Measurements from ENCODE around the gene EFCAB11. TPM values are rescaled to one million over a fixed set of nuclear protein-coding genes. Genes with fewer than 3 reads are reported as not detected.

EFCAB11 gene
- total RNA-seq, 1 experiment from 2014 or later: 18.1 TPM

- H3K4me3 ChIP-seq (replicated peaks in 1 of 2; ENCODE audit: low read depth in 1 of 2, low read length in 2 of 2): no peak overlapping the region
- no peaks in the 10 kb centered on the region for H3K27me3 ChIP-seq (ENCODE audit: insufficient read depth, low read length)
- H2AFZ ChIP-seq (ENCODE audit: low read depth, low read length, poor library complexity, severe bottlenecking): no peak overlapping the region
- ChIA-PET POLR2A (no interaction called here), CTCF (no interaction called here), RAD21 (ENCODE audit: low non-redundant PET in 1 of 2, low total read pairs in 2 of 2, uncharacterized antibody in 2 of 2, unreplicated experiment in 2 of 2) (no interaction called here)
- H3K79me2 ChIP-seq (ENCODE audit: insufficient read depth, low read length): no peaks in the 10 kb centered on the region
- no peaks in the 10 kb centered on the region for H4K20me1 ChIP-seq (ENCODE audit: insufficient read depth)
- H3K9ac ChIP-seq (ENCODE audit: low read length): no peak overlapping the region
- no peaks in the 10 kb centered on the region for H3K9me3 ChIP-seq (ENCODE audit: control insufficient read depth in 1 of 2, insufficient read depth in 1 of 2, low read depth in 1 of 2, low read length in 2 of 2)
- no peaks in the 10 kb centered on the region for H3K4me1 ChIP-seq (ENCODE audit: control insufficient read depth in 1 of 2, insufficient read depth in 2 of 2, low read length in 2 of 2)
- H3K27ac ChIP-seq (ENCODE audit: low read depth, low read length): no peak overlapping the region
- no peaks in the 10 kb centered on the region for H3K36me3 ChIP-seq (ENCODE audit: control insufficient read depth in 1 of 2, insufficient read depth in 2 of 2, low read length in 2 of 2)
- no peaks in the 10 kb centered on the region for H3K9me2 ChIP-seq (ENCODE audit: insufficient read depth)
- no peak for DNase-seq (ENCODE audit: low read depth, low spot score)
- H3K4me2 ChIP-seq (ENCODE audit: low read length): no peak overlapping the region
- no peak for ATAC-seq
- intact Hi-C loops (cut with micrococcal nuclease): loop anchor here (10.0 kb wide), 2 partner anchors 431 to 521 kb away; no protein-coding TSS in a partner anchor
- TF ChIP-seq, protein P1, sequence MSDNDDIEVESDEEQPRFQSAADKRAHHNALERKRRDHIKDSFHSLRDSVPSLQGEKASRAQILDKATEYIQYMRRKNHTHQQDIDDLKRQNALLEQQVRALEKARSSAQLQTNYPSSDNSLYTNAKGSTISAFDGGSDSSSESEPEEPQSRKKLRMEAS (IDR thresholded peaks at IDR 0.05): no peak
- TF ChIP-seq ZFX (IDR thresholded peaks at IDR 0.05) (no peak), EZH2 (IDR thresholded peaks at IDR 0.05) (no peak), ELF1 (IDR thresholded peaks at IDR 0.05; ENCODE audit: borderline replicate concordance, low read depth) (no peak)
- TF ChIP-seq, protein P2, sequence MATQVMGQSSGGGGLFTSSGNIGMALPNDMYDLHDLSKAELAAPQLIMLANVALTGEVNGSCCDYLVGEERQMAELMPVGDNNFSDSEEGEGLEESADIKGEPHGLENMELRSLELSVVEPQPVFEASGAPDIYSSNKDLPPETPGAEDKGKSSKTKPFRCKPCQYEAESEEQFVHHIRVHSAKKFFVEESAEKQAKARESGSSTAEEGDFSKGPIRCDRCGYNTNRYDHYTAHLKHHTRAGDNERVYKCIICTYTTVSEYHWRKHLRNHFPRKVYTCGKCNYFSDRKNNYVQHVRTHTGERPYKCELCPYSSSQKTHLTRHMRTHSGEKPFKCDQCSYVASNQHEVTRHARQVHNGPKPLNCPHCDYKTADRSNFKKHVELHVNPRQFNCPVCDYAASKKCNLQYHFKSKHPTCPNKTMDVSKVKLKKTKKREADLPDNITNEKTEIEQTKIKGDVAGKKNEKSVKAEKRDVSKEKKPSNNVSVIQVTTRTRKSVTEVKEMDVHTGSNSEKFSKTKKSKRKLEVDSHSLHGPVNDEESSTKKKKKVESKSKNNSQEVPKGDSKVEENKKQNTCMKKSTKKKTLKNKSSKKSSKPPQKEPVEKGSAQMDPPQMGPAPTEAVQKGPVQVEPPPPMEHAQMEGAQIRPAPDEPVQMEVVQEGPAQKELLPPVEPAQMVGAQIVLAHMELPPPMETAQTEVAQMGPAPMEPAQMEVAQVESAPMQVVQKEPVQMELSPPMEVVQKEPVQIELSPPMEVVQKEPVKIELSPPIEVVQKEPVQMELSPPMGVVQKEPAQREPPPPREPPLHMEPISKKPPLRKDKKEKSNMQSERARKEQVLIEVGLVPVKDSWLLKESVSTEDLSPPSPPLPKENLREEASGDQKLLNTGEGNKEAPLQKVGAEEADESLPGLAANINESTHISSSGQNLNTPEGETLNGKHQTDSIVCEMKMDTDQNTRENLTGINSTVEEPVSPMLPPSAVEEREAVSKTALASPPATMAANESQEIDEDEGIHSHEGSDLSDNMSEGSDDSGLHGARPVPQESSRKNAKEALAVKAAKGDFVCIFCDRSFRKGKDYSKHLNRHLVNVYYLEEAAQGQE (IDR thresholded peaks at IDR 0.05; ENCODE audit: low read depth): no peak
- BruUV-seq (replicated peaks): no TSS peak
Observed at GRCh38 chr14:89765346-89765745, 189.2 kb downstream of the EFCAB11 start.

DNA sequence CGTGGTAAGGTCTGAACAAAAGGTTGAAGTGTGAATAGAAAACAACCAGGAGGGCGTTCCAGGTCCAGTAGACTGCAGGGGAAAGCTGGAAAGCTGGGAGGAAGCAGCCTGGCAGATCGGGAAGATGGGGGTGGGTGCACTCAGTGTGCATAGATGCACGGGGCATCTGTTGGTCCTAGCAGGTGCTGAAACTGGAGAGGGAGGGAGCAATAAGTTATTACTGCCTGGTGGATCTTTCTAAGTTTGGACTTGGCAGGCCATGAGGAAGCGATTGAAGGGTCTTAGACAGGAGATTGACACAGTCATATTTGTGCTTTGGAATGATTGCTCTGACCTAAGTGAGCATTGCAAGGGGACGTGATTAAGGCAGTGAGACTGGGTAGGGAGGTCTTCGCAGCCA, 194.4 kb downstream of the EFCAB11 start:
- Histone ChIP-seq H3K9me2 (ENCODE audit: insufficient read depth) (no peaks in the 10 kb centered on the region), H3K9ac (ENCODE audit: low read length) (no peak overlapping the region), H3K4me2 (ENCODE audit: low read length) (no peak overlapping the region), H2AFZ (ENCODE audit: low read depth, low read length, poor library complexity, severe bottlenecking) (no peak overlapping the region), H3K27me3 (ENCODE audit: insufficient read depth, low read length) (no peaks in the 10 kb centered on the region), H3K79me2 (ENCODE audit: insufficient read depth, low read length) (no peaks in the 10 kb centered on the region), H3K4me3 (replicated peaks in 1 of 2; ENCODE audit: low read depth in 1 of 2, low read length in 2 of 2) (no peak overlapping the region), H3K4me1 (ENCODE audit: control insufficient read depth in 1 of 2, insufficient read depth in 2 of 2, low read length in 2 of 2) (no peaks in the 10 kb centered on the region), H3K36me3 (ENCODE audit: control insufficient read depth in 1 of 2, insufficient read depth in 2 of 2, low read length in 2 of 2) (no peaks in the 10 kb centered on the region), H3K27ac (ENCODE audit: low read depth, low read length) (no peak overlapping the region), H3K9me3 (ENCODE audit: control insufficient read depth in 1 of 2, insufficient read depth in 1 of 2, low read depth in 1 of 2, low read length in 2 of 2) (no peaks in the 10 kb centered on the region), H4K20me1 (ENCODE audit: insufficient read depth) (no peaks in the 10 kb centered on the region)
- DNase-seq (ENCODE audit: low read depth, low spot score) (no peak), ATAC-seq (no peak)
- POLR2A ChIA-PET: no interaction called here
- no peak for TF ChIP-seq SP1 (IDR thresholded peaks at IDR 0.05; ENCODE audit: low read depth)
- no peak for TF ChIP-seq SIN3A (IDR thresholded peaks at IDR 0.05; ENCODE audit: low read depth)
- TF ChIP-seq TCF7L2 (IDR thresholded peaks at IDR 0.05; ENCODE audit: borderline replicate concordance, extremely low read depth, insufficient read depth, insufficient read length): no peak
- no peak for TF ChIP-seq POLR2A (IDR thresholded peaks at IDR 0.05; ENCODE audit: borderline replicate concordance, extremely low read depth, insufficient read depth, insufficient read length)
- no peak for TF ChIP-seq FOSL1 (IDR thresholded peaks at IDR 0.05; ENCODE audit: low read depth)
- TF ChIP-seq CEBPB (IDR thresholded peaks at IDR 0.05; ENCODE audit: low read depth): no peak
- TF ChIP-seq, protein P1 (IDR thresholded peaks at IDR 0.05): no peak
- no peak for TF ChIP-seq EZH2 (IDR thresholded peaks at IDR 0.05)
- TF ChIP-seq SRF (IDR thresholded peaks at IDR 0.05; ENCODE audit: low read depth): no peak
- RAD21 ChIA-PET (ENCODE audit: low non-redundant PET in 1 of 2, low total read pairs in 2 of 2, uncharacterized antibody in 2 of 2, unreplicated experiment in 2 of 2): no interaction called here
- BruUV-seq (replicated peaks): no TSS peak
- CTCF ChIA-PET: no interaction called here
- intact Hi-C loops (cut with micrococcal nuclease): loop anchor here (10.0 kb wide), 2 partner anchors 425 to 515 kb away; no protein-coding TSS in a partner anchor
